HG02623 (cell line): ENCODE data around the gene OXLD1.

ENCODE experiments used
- ATAC-seq: cut with Tn5 transposase; IDR thresholded peaks from one replicate; pipeline ENCODE4 v1.9.1; 2021; ENCODE audit warnings: moderate library complexity; ENCODE audit not compliant: unreplicated experiment

Gene OXLD1

DNA sequence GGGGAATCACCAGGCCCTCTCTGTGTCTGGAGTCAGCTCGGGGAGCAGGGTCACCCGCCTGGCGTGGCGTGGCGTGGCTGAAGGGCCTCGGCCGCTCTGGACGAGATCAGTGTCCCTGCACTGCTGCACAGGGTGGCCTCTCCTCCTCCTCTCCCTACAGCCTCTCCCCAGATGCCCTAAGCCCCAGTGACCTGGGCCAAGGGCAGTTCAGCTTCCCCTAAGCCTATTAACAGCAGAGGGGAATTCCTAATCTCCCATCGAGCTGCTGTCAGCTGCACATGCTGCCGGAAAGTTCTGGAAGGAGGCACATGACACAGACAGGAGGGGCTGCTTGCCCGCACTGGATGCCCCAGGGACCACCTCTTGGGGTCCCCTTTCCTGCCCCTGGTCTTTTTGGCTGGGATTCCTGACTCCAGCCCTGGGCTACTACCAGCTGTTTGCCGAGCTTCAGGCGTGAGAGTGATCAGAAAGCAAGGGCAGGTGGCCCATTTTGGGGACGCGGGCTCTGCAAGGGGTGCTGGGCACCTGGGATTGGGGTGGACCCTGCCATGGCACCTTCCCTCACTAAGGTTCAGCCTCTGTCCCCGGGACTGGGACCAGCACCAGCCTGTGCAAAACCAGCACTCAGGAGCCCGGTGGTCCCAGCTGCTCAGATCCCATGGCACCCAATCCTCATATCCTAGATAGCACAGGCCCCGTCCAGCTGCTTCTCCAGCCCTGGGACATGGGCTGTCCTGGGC, 10.9 kb downstream of the OXLD1 start:
- ATAC-seq = no peak

GRCh38 chr17:81652906-81653771, 13.3 kb downstream of the OXLD1 start:
- no peak for ATAC-seq

GRCh38 chr17:81651692-81652091, 14.7 kb downstream of the OXLD1 start:
- ATAC-seq = no peak

DNA sequence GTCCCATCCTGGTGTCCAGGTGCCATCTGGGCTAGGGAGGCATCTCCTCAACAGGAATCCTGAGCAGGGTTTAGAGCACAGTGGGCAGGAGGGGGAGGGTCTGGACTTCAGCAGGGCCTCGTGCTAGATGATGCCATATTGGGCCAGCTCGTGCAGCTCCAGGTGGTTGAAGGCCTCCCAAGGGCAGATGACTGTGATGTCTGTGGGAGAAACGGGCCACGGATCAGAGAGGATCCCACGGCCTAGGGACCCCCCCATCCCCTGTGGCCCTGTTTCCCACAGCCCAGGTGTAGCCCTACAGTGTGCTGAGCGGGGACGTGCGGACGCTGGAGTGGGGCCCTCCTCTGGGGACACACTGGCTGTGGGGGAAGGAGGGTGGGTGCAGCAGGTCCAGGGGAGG, 15.5 kb downstream of the OXLD1 start:
- no peak for ATAC-seq

GRCh38 chr17:81648707-81649085, 17.7 kb downstream of the OXLD1 start:
- no peak for ATAC-seq

DNA sequence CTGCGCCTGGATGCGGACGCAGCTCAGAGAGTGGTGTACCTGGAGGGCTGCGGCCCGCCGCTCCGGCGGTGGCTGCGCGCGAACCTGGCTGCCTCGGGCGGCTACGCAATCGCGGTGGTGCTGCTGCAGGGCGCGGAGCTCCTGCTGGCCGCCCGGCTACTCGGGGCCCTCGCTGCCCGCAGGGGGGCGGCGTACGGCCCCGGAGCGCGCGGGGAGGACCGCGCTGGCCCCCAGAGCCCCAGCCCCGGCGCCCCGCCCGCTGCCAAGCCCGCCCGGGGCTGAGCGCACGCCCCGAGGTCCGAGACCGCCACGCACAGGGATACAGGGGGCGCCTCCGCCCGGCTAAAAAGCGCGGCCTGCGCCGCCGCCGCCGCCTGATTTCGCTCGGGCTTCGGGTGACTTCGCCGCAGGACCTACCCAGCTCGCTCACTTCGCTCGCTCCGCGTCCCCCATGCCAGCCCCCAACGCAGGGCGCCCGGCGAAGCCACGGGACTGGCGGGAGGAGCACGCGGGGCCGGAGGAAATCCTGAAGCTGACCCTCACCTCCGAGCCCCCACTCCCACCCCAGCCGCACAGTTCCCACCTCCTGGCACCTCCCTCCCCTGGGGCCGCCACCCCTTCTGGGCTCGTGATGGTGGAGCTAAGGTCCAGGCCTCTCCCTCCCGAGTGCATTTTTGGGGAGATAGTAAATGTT, 18.2 kb downstream of the OXLD1 start:
- no peak for ATAC-seq

- ATAC-seq = no peak
These were observed 18.8 kb downstream of the OXLD1 start for GRCh38 chr17:81647640-81648012.

- ATAC-seq = no peak
These were observed 19.4 kb downstream of the OXLD1 start for GRCh38 chr17:81646869-81647600.

DNA sequence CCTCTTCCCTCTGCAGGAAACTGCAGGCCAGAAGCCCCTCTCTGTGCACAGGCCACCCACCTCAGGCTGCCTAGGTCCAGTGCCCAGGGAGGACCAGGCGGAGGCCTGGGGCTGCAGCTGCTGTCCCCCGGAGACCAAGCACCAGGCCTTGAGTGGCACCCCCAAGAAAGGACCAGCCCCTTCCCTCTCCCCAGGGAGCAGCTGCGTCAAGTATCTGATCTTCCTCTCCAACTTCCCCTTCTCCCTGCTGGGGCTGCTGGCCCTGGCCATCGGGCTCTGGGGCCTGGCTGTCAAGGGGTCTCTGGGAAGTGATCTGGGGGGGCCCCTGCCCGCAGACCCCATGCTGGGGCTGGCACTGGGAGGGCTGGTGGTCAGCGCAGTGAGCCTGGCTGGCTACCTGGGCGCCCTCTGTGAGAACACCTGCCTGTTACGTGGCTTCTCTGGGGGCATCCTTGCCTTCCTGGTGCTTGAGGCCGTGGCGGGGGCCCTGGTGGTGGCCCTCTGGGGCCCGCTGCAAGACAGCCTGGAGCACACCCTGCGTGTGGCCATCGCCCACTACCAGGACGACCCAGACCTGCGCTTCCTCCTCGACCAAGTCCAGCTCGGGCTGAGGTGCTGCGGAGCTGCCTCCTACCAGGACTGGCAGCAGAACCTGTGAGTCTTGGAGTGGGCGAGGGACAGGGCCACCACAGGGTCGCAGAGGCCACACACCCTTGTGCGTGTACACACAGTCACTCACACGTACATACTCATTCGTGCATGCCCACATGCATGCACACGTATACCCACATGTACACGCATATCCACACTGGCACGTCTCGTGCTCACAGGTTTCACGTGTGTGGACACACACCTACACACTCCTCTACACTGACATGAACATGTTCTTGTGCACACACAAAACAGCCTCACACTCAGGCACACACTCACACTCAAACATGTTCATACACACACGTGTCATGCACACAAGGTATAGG, 21.1 kb downstream of the OXLD1 start:
- no peak for ATAC-seq

DNA sequence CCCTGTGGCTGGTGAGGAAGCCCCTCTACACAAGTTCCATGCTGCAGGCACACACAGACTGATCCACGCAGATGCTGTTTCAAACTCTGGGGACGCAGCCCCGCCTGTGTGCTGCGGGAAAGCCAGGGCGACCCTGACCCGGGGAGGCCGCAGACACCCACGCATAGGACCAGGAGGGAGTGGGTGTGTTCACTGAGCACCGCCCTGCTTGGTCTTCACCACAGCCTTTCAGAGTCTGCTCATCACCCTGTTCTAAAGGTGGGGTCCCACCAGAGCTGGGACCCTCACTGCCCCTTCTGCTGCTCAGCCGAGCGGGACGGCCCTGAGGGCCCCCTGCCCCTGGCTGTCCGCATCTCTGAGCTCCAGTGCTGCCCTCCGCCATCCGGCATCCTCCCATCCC, 21.9 kb downstream of the OXLD1 start:
- no peak for ATAC-seq

GRCh38 chr17:81641825-81642489, 24.4 kb downstream of the OXLD1 start:
- no peak for ATAC-seq

DNA sequence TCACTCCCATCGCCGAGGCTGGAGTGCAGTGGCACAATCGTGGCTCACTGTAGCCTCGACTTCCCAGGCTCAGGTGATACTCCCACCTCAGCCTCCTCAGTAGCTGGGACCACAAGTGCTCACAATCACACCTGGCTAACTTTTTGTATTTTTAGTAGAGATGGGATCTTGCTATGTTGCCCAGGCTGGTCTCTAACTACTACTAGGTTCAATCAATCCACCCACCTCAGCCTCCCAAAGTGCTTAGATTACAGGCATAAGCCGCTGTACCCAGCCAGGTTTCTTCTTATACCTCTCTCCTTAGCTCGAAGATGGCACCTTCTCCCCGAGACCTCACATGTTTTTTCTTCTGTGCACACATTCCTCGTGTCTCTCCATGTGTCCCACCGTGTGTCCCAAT, 26.4 kb downstream of the OXLD1 start:
- no peak for ATAC-seq

- no peak for ATAC-seq
These were observed 27.7 kb downstream of the OXLD1 start for GRCh38 chr17:81638683-81639082.

GRCh38 chr17:81636505-81637288, 29.7 kb downstream of the OXLD1 start, which contains the start of the genes NPLOC4 and TSPAN10:
NPLOC4 (minus strand) TSS chr17:81637112; CDS start chr17:81636930, 182 bp downstream.
TSPAN10 (plus strand) TSS chr17:81637196; CDS start chr17:81642413, 5,217 bp downstream.
- ATAC-seq = peak; percentile 76

GRCh38 chr17:81635973-81636504, 30.4 kb downstream of the OXLD1 start:
- no peak for ATAC-seq

DNA sequence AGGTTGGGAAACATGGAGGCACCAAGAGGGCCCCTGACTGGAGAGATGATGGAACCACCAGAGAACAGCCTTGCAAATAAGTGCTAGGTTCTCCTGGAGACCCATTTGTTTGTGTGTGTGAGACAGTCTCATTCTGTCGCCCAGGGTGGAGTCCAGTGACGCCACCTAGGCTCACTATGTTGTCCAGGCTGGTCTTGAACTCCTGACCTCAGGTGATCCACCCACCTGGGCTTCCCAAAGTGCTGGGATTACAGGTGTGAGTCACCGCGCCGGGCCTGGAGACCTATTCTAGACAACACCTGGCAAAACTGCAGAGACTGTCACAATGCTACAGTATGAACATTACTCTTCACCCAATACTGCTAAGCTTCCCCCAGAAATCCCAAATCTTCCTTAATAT, 31.0 kb downstream of the OXLD1 start:
- no peak for ATAC-seq

GRCh38 chr17:81631482-81631881, 34.9 kb downstream of the OXLD1 start:
- no peak for ATAC-seq

DNA sequence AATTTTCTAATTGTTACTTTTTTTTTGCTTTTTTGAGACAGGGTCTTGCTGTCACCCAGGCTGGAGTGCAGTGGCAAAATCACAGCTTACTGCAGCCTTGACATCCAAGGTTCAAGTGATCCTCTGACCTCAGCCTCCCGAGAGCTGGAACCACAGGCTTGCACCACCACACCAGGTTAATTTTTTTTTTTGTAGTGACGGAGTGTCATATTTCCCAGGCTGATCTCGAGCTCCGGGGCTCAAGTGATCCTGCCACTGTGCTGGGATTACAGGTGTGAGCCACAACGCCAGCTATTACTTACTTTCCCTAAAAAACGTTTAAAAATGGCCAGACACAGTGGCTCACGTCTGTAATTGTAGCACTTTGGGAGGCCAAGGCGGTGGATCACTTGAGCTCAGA, 36.1 kb downstream of the OXLD1 start:
- ATAC-seq = no peak
